Measurements from ENCODE around the gene ASTN2. TPM values are rescaled to one million over a fixed set of nuclear protein-coding genes. Genes with fewer than 3 reads are reported as not detected.

Gene ASTN2
- polyA plus RNA-seq, 1 donor from 2014 or later, result 6.8 TPM

DNA sequence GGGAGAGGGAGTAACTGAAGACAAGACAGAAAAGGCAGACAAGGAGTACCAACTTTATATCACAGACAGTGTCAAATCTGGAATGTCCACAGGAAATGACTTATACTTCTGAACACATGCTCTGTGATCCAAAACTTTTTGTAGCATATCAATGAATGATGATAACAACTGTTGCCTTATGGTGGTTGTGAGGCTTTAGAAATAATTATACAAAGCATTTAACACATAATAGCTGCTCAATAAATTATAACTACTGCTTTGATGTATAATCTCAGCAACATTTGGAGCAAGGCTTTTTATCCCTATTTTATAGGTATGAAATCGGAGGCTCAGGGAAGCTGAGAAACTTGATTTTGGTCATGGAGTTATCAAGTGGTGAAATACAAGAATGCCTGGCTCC, 3.3 kb upstream of the ASTN2 start:
- no peak overlapping the region for H3K9ac ChIP-seq (ENCODE audit: low read length)
- TF ChIP-seq TAF1 (IDR thresholded peaks at IDR 0.05; ENCODE audit: low read depth) (no peak), EZH2 (IDR thresholded peaks at IDR 0.05; ENCODE audit: borderline replicate concordance, insufficient read depth, low read length, poor library complexity, severe bottlenecking) (no peak), MXI1 (conservative IDR thresholded peaks at IDR 0.05; ENCODE audit: poor library complexity, severe bottlenecking) (no peak), RAD21 (conservative IDR thresholded peaks at IDR 0.05) (no peak), POLR2AphosphoS5 (IDR thresholded peaks at IDR 0.05) (no peak)
- TF ChIP-seq, protein P1, sequence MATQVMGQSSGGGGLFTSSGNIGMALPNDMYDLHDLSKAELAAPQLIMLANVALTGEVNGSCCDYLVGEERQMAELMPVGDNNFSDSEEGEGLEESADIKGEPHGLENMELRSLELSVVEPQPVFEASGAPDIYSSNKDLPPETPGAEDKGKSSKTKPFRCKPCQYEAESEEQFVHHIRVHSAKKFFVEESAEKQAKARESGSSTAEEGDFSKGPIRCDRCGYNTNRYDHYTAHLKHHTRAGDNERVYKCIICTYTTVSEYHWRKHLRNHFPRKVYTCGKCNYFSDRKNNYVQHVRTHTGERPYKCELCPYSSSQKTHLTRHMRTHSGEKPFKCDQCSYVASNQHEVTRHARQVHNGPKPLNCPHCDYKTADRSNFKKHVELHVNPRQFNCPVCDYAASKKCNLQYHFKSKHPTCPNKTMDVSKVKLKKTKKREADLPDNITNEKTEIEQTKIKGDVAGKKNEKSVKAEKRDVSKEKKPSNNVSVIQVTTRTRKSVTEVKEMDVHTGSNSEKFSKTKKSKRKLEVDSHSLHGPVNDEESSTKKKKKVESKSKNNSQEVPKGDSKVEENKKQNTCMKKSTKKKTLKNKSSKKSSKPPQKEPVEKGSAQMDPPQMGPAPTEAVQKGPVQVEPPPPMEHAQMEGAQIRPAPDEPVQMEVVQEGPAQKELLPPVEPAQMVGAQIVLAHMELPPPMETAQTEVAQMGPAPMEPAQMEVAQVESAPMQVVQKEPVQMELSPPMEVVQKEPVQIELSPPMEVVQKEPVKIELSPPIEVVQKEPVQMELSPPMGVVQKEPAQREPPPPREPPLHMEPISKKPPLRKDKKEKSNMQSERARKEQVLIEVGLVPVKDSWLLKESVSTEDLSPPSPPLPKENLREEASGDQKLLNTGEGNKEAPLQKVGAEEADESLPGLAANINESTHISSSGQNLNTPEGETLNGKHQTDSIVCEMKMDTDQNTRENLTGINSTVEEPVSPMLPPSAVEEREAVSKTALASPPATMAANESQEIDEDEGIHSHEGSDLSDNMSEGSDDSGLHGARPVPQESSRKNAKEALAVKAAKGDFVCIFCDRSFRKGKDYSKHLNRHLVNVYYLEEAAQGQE (IDR thresholded peaks at IDR 0.05; ENCODE audit: borderline replicate concordance), result no peak
- TF ChIP-seq, protein P2, sequence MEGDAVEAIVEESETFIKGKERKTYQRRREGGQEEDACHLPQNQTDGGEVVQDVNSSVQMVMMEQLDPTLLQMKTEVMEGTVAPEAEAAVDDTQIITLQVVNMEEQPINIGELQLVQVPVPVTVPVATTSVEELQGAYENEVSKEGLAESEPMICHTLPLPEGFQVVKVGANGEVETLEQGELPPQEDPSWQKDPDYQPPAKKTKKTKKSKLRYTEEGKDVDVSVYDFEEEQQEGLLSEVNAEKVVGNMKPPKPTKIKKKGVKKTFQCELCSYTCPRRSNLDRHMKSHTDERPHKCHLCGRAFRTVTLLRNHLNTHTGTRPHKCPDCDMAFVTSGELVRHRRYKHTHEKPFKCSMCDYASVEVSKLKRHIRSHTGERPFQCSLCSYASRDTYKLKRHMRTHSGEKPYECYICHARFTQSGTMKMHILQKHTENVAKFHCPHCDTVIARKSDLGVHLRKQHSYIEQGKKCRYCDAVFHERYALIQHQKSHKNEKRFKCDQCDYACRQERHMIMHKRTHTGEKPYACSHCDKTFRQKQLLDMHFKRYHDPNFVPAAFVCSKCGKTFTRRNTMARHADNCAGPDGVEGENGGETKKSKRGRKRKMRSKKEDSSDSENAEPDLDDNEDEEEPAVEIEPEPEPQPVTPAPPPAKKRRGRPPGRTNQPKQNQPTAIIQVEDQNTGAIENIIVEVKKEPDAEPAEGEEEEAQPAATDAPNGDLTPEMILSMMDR (IDR thresholded peaks at IDR 0.05; ENCODE audit: poor library complexity, severe bottlenecking), result no peak
- H3K27me3 ChIP-seq (ENCODE audit: insufficient read depth, low read depth, low read length), result peaks cover 19% of the 10 kb centered on the region

DNA sequence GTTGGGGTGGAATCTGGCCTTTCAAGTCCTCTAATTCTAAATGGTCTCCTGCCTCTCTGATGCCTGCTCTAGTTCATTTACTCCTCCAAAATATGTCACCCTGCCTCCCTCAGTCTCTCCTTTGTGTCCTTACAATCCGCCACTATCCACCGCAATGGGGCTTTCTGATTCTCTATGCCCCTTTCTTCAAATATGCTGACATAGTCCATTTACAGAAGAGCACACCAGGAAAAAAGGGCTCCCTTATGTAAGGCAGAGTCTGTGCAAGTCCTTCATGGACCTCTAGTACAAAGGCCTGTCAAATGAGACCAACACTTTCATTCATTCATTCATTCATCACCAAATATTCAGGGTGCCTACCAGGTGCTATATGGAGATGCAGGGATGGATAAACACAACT, 2.0 kb upstream of the ASTN2 start:
- Histone ChIP-seq H3K27me3 (ENCODE audit: insufficient read depth, low read depth, low read length) (peaks cover 31% of the 10 kb centered on the region), H3F3A (ENCODE audit: insufficient read depth, low read length, poor library complexity, severe bottlenecking) (peaks cover 5% of the 10 kb centered on the region), H3K79me2 (replicated peaks; ENCODE audit: insufficient read depth, low read length) (no peaks in the 10 kb centered on the region), H3K4me3 (ENCODE audit: low read length) (no peak overlapping the region), H3K36me3 (ENCODE audit: insufficient read depth, low read length) (no peaks in the 10 kb centered on the region), H3K4me2 (ENCODE audit: low read length) (no peak overlapping the region), H4K20me1 (ENCODE audit: insufficient read depth) (no peaks in the 10 kb centered on the region), H3K9ac (ENCODE audit: low read length) (no peak overlapping the region), H3K9me3 (ENCODE audit: low read length) (no peaks in the 10 kb centered on the region), H3K27ac (ENCODE audit: low read length) (no peak overlapping the region), H3K9me2 (ENCODE audit: insufficient read depth, low read length) (no peaks in the 10 kb centered on the region), H2AFZ (ENCODE audit: low read depth, low read length) (no peak overlapping the region)
- TF ChIP-seq, protein P2 (IDR thresholded peaks at IDR 0.05; ENCODE audit: poor library complexity, severe bottlenecking), result no peak

More for the DNA sequence above, 3.3 kb upstream of the ASTN2 start:
- no peak overlapping the region for H2AFZ ChIP-seq (ENCODE audit: low read depth, low read length)
- no peaks in the 10 kb centered on the region for H3K79me2 ChIP-seq (replicated peaks; ENCODE audit: insufficient read depth, low read length)
- no peak overlapping the region for H3K27ac ChIP-seq (ENCODE audit: low read length)
- H3K9me3 ChIP-seq (ENCODE audit: low read length), result no peaks in the 10 kb centered on the region
- no peaks in the 10 kb centered on the region for H3K36me3 ChIP-seq (ENCODE audit: insufficient read depth, low read length)
- no peak overlapping the region for H3K4me2 ChIP-seq (ENCODE audit: low read length)
- no peaks in the 10 kb centered on the region for H4K20me1 ChIP-seq (ENCODE audit: insufficient read depth)
- H3K9me2 ChIP-seq (ENCODE audit: insufficient read depth, low read length), result no peaks in the 10 kb centered on the region
- H3K4me3 ChIP-seq (ENCODE audit: low read length), result no peak overlapping the region
- peaks cover 5% of the 10 kb centered on the region for H3F3A ChIP-seq (ENCODE audit: insufficient read depth, low read length, poor library complexity, severe bottlenecking)
